Measurements from ENCODE around the gene DARS1.

DARS1 gene

GRCh38 chr2:136016427-136016826 is 31.0 kb upstream of the DARS1 start:
- Histone ChIP-seq H3K79me2 (ENCODE audit: insufficient read depth, low read length) (no peaks in the 10 kb centered on the region), H3K9me2 (ENCODE audit: low read depth, low read length) (no peaks in the 10 kb centered on the region), H2AFZ (ENCODE audit: low read length) (no peak overlapping the region), H3F3A (ENCODE audit: insufficient read depth, low read length) (no peaks in the 10 kb centered on the region), H3K27ac (ENCODE audit: low read depth, low read length, poor library complexity, severe bottlenecking) (no peak overlapping the region), H3K36me3 (ENCODE audit: insufficient read depth, low read length) (no peaks in the 10 kb centered on the region), H3K9ac (ENCODE audit: low read length) (no peak overlapping the region), H3K4me2 (ENCODE audit: low read length) (no peak overlapping the region), H3K27me3 (ENCODE audit: insufficient read depth, low read length) (no peaks in the 10 kb centered on the region), H3K4me1 (ENCODE audit: insufficient read depth, low read length, severe bottlenecking) (peaks cover 7% of the 10 kb centered on the region), H3K4me3 (ENCODE audit: low read depth, low read length, poor library complexity, severe bottlenecking) (no peak overlapping the region), H3K9me3 (ENCODE audit: low read length) (peaks cover 6% of the 10 kb centered on the region; the same call in 1 of the 2 replicates), H4K20me1 (ENCODE audit: insufficient read depth, low read length) (no peaks in the 10 kb centered on the region)
- TF ChIP-seq, protein P1, sequence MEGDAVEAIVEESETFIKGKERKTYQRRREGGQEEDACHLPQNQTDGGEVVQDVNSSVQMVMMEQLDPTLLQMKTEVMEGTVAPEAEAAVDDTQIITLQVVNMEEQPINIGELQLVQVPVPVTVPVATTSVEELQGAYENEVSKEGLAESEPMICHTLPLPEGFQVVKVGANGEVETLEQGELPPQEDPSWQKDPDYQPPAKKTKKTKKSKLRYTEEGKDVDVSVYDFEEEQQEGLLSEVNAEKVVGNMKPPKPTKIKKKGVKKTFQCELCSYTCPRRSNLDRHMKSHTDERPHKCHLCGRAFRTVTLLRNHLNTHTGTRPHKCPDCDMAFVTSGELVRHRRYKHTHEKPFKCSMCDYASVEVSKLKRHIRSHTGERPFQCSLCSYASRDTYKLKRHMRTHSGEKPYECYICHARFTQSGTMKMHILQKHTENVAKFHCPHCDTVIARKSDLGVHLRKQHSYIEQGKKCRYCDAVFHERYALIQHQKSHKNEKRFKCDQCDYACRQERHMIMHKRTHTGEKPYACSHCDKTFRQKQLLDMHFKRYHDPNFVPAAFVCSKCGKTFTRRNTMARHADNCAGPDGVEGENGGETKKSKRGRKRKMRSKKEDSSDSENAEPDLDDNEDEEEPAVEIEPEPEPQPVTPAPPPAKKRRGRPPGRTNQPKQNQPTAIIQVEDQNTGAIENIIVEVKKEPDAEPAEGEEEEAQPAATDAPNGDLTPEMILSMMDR (IDR thresholded peaks at IDR 0.05; ENCODE audit: low read length), result no peak
- TF ChIP-seq EZH2 (IDR thresholded peaks at IDR 0.05; ENCODE audit: borderline replicate concordance, low read length), result no peak

DNA sequence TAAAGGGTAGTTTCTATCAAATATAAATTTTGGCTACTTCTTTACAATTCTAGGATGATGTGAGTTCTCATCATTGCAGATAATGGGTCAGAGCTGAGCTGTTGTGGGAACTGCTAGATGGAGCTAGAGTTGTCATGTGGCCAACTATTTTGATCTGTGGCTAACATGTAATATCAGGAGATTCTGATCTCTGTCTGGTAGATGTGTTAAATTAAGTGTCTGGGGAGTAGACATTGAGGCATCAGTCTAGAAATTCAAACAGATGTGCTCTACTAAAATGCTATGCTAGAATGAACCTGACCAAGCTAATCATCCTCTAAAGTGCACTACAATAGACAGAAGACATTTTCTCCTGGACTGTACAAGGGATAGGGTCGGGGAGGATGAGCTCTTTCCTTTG is 30.3 kb upstream of the DARS1 start:
- Histone ChIP-seq H3K4me1 (ENCODE audit: insufficient read depth, low read length, severe bottlenecking) (peaks cover 7% of the 10 kb centered on the region), H3K4me2 (ENCODE audit: low read length) (no peak overlapping the region), H3K9me2 (ENCODE audit: low read depth, low read length) (no peaks in the 10 kb centered on the region), H3K79me2 (ENCODE audit: insufficient read depth, low read length) (no peaks in the 10 kb centered on the region), H4K20me1 (ENCODE audit: insufficient read depth, low read length) (no peaks in the 10 kb centered on the region), H3K9ac (ENCODE audit: low read length) (no peak overlapping the region), H3K27ac (ENCODE audit: low read depth, low read length, poor library complexity, severe bottlenecking) (no peak overlapping the region), H3F3A (ENCODE audit: insufficient read depth, low read length) (no peaks in the 10 kb centered on the region), H3K9me3 (ENCODE audit: low read length) (peaks cover 6% of the 10 kb centered on the region; the same call in 1 of the 2 replicates), H2AFZ (ENCODE audit: low read length) (no peak overlapping the region), H3K36me3 (ENCODE audit: insufficient read depth, low read length) (no peaks in the 10 kb centered on the region), H3K27me3 (ENCODE audit: insufficient read depth, low read length) (no peaks in the 10 kb centered on the region), H3K4me3 (ENCODE audit: low read depth, low read length, poor library complexity, severe bottlenecking) (no peak overlapping the region)
- no peak for TF ChIP-seq EZH2 (IDR thresholded peaks at IDR 0.05; ENCODE audit: borderline replicate concordance, low read length)
- TF ChIP-seq, protein P1 (IDR thresholded peaks at IDR 0.05; ENCODE audit: low read length), result no peak

- TF ChIP-seq, protein P1 (IDR thresholded peaks at IDR 0.05; ENCODE audit: low read length), result no peak
- TF ChIP-seq EZH2 (IDR thresholded peaks at IDR 0.05; ENCODE audit: borderline replicate concordance, low read length), result no peak
- Histone ChIP-seq H3K27ac (ENCODE audit: low read depth, low read length, poor library complexity, severe bottlenecking) (no peak overlapping the region), H3K9ac (ENCODE audit: low read length) (no peak overlapping the region), H3K4me3 (ENCODE audit: low read depth, low read length, poor library complexity, severe bottlenecking) (no peak overlapping the region), H3K4me2 (ENCODE audit: low read length) (no peak overlapping the region), H2AFZ (ENCODE audit: low read length) (no peak overlapping the region), H3K27me3 (ENCODE audit: insufficient read depth, low read length) (no peaks in the 10 kb centered on the region), H3K9me2 (ENCODE audit: low read depth, low read length) (no peaks in the 10 kb centered on the region), H4K20me1 (ENCODE audit: insufficient read depth, low read length) (no peaks in the 10 kb centered on the region), H3F3A (ENCODE audit: insufficient read depth, low read length) (no peaks in the 10 kb centered on the region), H3K79me2 (ENCODE audit: insufficient read depth, low read length) (no peaks in the 10 kb centered on the region), H3K9me3 (ENCODE audit: low read length) (peaks cover 6% of the 10 kb centered on the region; the same call in 1 of the 2 replicates), H3K36me3 (ENCODE audit: insufficient read depth, low read length) (no peaks in the 10 kb centered on the region), H3K4me1 (ENCODE audit: insufficient read depth, low read length, severe bottlenecking) (peaks cover 5% of the 10 kb centered on the region)
Observed at GRCh38 chr2:136014411-136014810, 29.0 kb upstream of the DARS1 start.
